SK-N-SH (cell line): ENCODE measurements around the gene AIP. TPM values are rescaled to one million over a fixed set of nuclear protein-coding genes. Genes with fewer than 3 reads are reported as not detected.

ENCODE experiments used
- CTCF ChIA-PET: fragments of 300-600, 350-600 bp; formaldehyde crosslinking; extraction: SDS; loops from one replicate; lab custom pipeline; 2021; lab: Yijun Ruan, JAX
- POLR2A ChIA-PET: fragments of 350-600 bp; sonication (Branson Sonifier 250); formaldehyde crosslinking; extraction: SDS; loops from one replicate; lab custom pipeline; 2020; ENCODE audit warnings: antibody characterized with exemption, inconsistent platforms; lab: Yijun Ruan, JAX
- DNase-seq: peaks from one replicate; pipeline ENCODE4 v3.0.0; 2012
- H2AFZ ChIP-seq: fragments of 200-600 bp; sonication (generic); 2 replicates; pipeline ENCODE4 v1.8.1; 2016; ENCODE audit warnings: antibody characterized with exemption, mild to moderate bottlenecking, low read depth
- H3F3A ChIP-seq: fragments of 200-600 bp; sonication (generic); replicated peaks from 2 replicates; pipeline ENCODE3; 2016; ENCODE audit warnings: antibody characterized with exemption, mild to moderate bottlenecking; ENCODE audit not compliant: insufficient read depth
- H3K27ac ChIP-seq, 2 experiments: fragments of 200-500 bp in 1 of 2; fragments of 200-600 bp in 1 of 2; sonication (Bioruptor generic) in 1 of 2; sonication (generic), shearing (Covaris generic) in 1 of 2; 2 replicates each; pipeline versions ENCODE4 v1.5.1 to v1.6.1; 2014 to 2016; ENCODE audit warnings: low read depth in 2 of 2, inconsistent platforms in 1 of 2, low read length in 1 of 2, mild to moderate bottlenecking in 1 of 2, mixed read lengths in 1 of 2
- H3K27me3 ChIP-seq: fragments of 200-600 bp; sonication (generic), shearing (Covaris generic); 2 replicates; pipeline ENCODE4 v1.6.1; 2016; ENCODE audit warnings: mixed run types; ENCODE audit not compliant: insufficient read depth
- H3K36me3 ChIP-seq, 2 experiments: fragments of 200-500 bp in 1 of 2; fragments of 200-600 bp in 1 of 2; sonication (Bioruptor generic) in 1 of 2; sonication (generic) in 1 of 2; replicated peaks in 1 of 2; 2 replicates each; pipeline versions ENCODE3 to v1.5.1; 2014 to 2016; ENCODE audit warnings: low read length in 1 of 2, mild to moderate bottlenecking in 1 of 2; ENCODE audit not compliant: insufficient read depth in 2 of 2, control insufficient read depth in 1 of 2
- H3K4me1 ChIP-seq, 2 experiments: fragments of 200-500 bp in 1 of 2; fragments of 200-600 bp in 1 of 2; sonication (Bioruptor generic) in 1 of 2; sonication (generic), shearing (Covaris generic) in 1 of 2; 2 replicates each; pipeline versions ENCODE4 v1.5.1 to v1.6.1; 2014 to 2016; ENCODE audit warnings: low read depth in 1 of 2, low read length in 1 of 2, mixed run types in 1 of 2; ENCODE audit not compliant: insufficient read depth in 2 of 2, control insufficient read depth in 1 of 2
- H3K4me2 ChIP-seq: fragments of 200-600 bp; sonication (generic), shearing (Covaris generic); 2 replicates; pipeline ENCODE4 v1.6.1; 2017; ENCODE audit warnings: mixed run types
- H3K4me3 ChIP-seq, 2 experiments: fragments of 200-500 bp in 1 of 2; fragments of 200-600 bp in 1 of 2; sonication (Bioruptor generic) in 1 of 2; sonication (generic), shearing (Covaris generic) in 1 of 2; 2 replicates each; pipeline versions ENCODE4 v1.5.1 to v1.8.1; 2014 to 2016; ENCODE audit warnings: low read depth in 2 of 2, inconsistent platforms in 1 of 2, low read length in 1 of 2, mild to moderate bottlenecking in 1 of 2, mixed read lengths in 1 of 2, moderate library complexity in 1 of 2
- H3K79me2 ChIP-seq: fragments of 200-600 bp; sonication (generic); 2 replicates; pipeline ENCODE4 v1.8.1; 2017; ENCODE audit warnings: mild to moderate bottlenecking; ENCODE audit not compliant: insufficient read depth
- H3K9ac ChIP-seq: fragments of 200-600 bp; sonication (generic); 2 replicates; pipeline ENCODE4 v1.6.1; 2017; ENCODE audit warnings: mixed run types
- H3K9me2 ChIP-seq: fragments of 200-600 bp; sonication (generic); 2 replicates; pipeline ENCODE4 v1.6.1; 2017; ENCODE audit warnings: mixed run types
- H3K9me3 ChIP-seq: fragments of 200-600 bp; sonication (generic); 2 replicates; pipeline ENCODE4 v1.6.1; 2017; ENCODE audit warnings: mixed run types, mild to moderate bottlenecking, moderate library complexity
- H4K20me1 ChIP-seq: fragments of 200-600 bp; sonication (generic); 2 replicates; pipeline ENCODE4 v1.6.1; 2017; ENCODE audit warnings: mild to moderate bottlenecking, mixed run types; ENCODE audit not compliant: insufficient read depth
- ELF1 ChIP-seq: IDR thresholded peaks from 2 replicates; pipeline ENCODE4 v1.4.0; 2012
- EZH2phosphoT487 ChIP-seq: fragments of 200-600 bp; sonication (generic); IDR thresholded peaks from 2 replicates; pipeline ENCODE4 v1.6.1; 2017; ENCODE audit warnings: low read depth, mixed run types, mild to moderate bottlenecking, antibody characterized with exemption, moderate library complexity, borderline replicate concordance
- FOSL2 ChIP-seq: IDR thresholded peaks from 2 replicates; pipeline ENCODE4 v1.4.0; 2012; ENCODE audit warnings: low read depth, mild to moderate bottlenecking, moderate library complexity, borderline replicate concordance
- FOXM1 ChIP-seq: IDR thresholded peaks from 2 replicates; pipeline ENCODE4 v1.4.0; 2012; ENCODE audit warnings: low read depth, mild to moderate bottlenecking
- GABPA ChIP-seq: IDR thresholded peaks from 2 replicates; pipeline ENCODE4 v1.4.0; 2012; ENCODE audit warnings: low read depth, mild to moderate bottlenecking
- GATA2 ChIP-seq: sonication (generic); formaldehyde crosslinking; IDR thresholded peaks from 2 replicates; pipeline ENCODE4 v1.5.0; 2020; ENCODE audit warnings: mild to moderate bottlenecking, missing genetic modification reagents
- IRF3 ChIP-seq: fragments of 150-350 bp; IDR thresholded peaks from 2 replicates; pipeline ENCODE4 v1.6.1; 2016; ENCODE audit warnings: mild to moderate bottlenecking, low read depth, low read length
- JUND ChIP-seq: IDR thresholded peaks from 2 replicates; pipeline ENCODE4 v1.4.0; 2012
- MEF2A ChIP-seq: IDR thresholded peaks from 2 replicates; pipeline ENCODE4 v1.4.0; 2012; ENCODE audit warnings: low read depth, borderline replicate concordance
- NFIC ChIP-seq: IDR thresholded peaks from 2 replicates; pipeline ENCODE4 v1.4.0; 2012; ENCODE audit warnings: borderline replicate concordance
- NRF1 ChIP-seq: IDR thresholded peaks from 2 replicates; pipeline ENCODE4 v1.6.1; 2012; ENCODE audit warnings: low read depth, mild to moderate bottlenecking, low read length
- POLR2AphosphoS5 ChIP-seq: IDR thresholded peaks from 2 replicates; pipeline ENCODE4 v1.6.1; 2012; ENCODE audit warnings: low read depth, low read length
- RAD21 ChIP-seq: IDR thresholded peaks from 2 replicates; pipeline ENCODE4 v1.6.1; 2012; ENCODE audit warnings: mild to moderate bottlenecking, low read length
- RFX5 ChIP-seq: IDR thresholded peaks from 2 replicates; pipeline ENCODE4 v1.6.1; 2012; ENCODE audit warnings: mild to moderate bottlenecking, improper control_type of control experiment, low read length
- TAF1 ChIP-seq: IDR thresholded peaks from 2 replicates; pipeline ENCODE4 v1.6.1; 2012; ENCODE audit warnings: low read depth, mild to moderate bottlenecking, low read length, moderate library complexity, borderline replicate concordance
- TEAD4 ChIP-seq: IDR thresholded peaks from 2 replicates; pipeline ENCODE4 v1.4.0; 2012; ENCODE audit warnings: mild to moderate bottlenecking, borderline replicate concordance; ENCODE audit not compliant: insufficient read depth
- YY1 ChIP-seq: IDR thresholded peaks from 2 replicates; pipeline ENCODE4 v1.4.0; 2012; ENCODE audit warnings: low read depth, mild to moderate bottlenecking
- WGBS: methylation state at CpG from one replicate; pipeline ENCODE4 v1.1.6; 2017; ENCODE audit warnings: low lambda C conversion rate; 5-methylcytosine and 5-hydroxymethylcytosine counted together
- polyA plus RNA-seq, 3 experiments: library from polyadenylated mRNA; depleted of rRNA; stranded (reverse); fragments of >200 nt; gene quantifications; 2 replicates each; pipeline ENCODE4 v1.2.3, GENCODE V29; 2012

AIP gene
- polyA plus RNA-seq, 1 of the 3 experiments (the other 2 are of a cell fraction), result 207 TPM

GRCh38 chr11:67532889-67533288 is 50.1 kb downstream of the AIP start:
- H3K4me1 ChIP-seq, result no peaks in the 10 kb centered on the region
- no peak for DNase-seq
- no peaks in the 10 kb centered on the region for H4K20me1 ChIP-seq
- ChIA-PET POLR2A (no interaction called here), CTCF (no interaction called here)
- no peak overlapping the region for H3K4me2 ChIP-seq
- H3K9me2 ChIP-seq, result no peaks in the 10 kb centered on the region
- no peak overlapping the region for H2AFZ ChIP-seq
- H3K79me2 ChIP-seq, result no peaks in the 10 kb centered on the region
- H3K9me3 ChIP-seq, result peaks cover 14% of the 10 kb centered on the region; the same call in 1 of the 2 replicates
- no peaks in the 10 kb centered on the region for H3K36me3 ChIP-seq
- 41% methylated on average over 2 of the region's 2 CpGs for WGBS
- no peaks in the 10 kb centered on the region for H3K27me3 ChIP-seq
- no peak overlapping the region for H3K4me3 ChIP-seq
- no peak overlapping the region for H3K9ac ChIP-seq
- H3K27ac ChIP-seq, result no peak overlapping the region
- H3F3A ChIP-seq, result peaks cover 3% of the 10 kb centered on the region
- TF ChIP-seq TEAD4, result no peak
- TF ChIP-seq MEF2A, result no peak
- TF ChIP-seq JUND, result no peak
- TF ChIP-seq YY1, result no peak
- no peak for TF ChIP-seq GABPA
- no peak for TF ChIP-seq POLR2AphosphoS5
- no peak for TF ChIP-seq NFIC
- TF ChIP-seq IRF3, result no peak
- TF ChIP-seq RAD21, result no peak
- TF ChIP-seq ELF1, result no peak
- TF ChIP-seq NRF1, result no peak
- no peak for TF ChIP-seq EZH2phosphoT487
- no peak for TF ChIP-seq FOSL2
- TF ChIP-seq FOXM1, result no peak
- TF ChIP-seq RFX5, result no peak
- TF ChIP-seq GATA2, result no peak
- no peak for TF ChIP-seq TAF1

GRCh38 chr11:67534070-67534679 is 51.3 kb downstream of the AIP start:
- POLR2A ChIA-PET, result no interaction called here
- Histone ChIP-seq H3K4me3 (no peak overlapping the region), H2AFZ (no peak overlapping the region), H4K20me1 (no peaks in the 10 kb centered on the region), H3K27ac (no peak overlapping the region), H3K9me2 (no peaks in the 10 kb centered on the region), H3K4me1 (no peaks in the 10 kb centered on the region), H3K27me3 (no peaks in the 10 kb centered on the region), H3K9me3 (peaks cover 14% of the 10 kb centered on the region; the same call in 1 of the 2 replicates), H3K36me3 (no peaks in the 10 kb centered on the region), H3K4me2 (no peak overlapping the region), H3F3A (peaks cover 3% of the 10 kb centered on the region), H3K79me2 (no peaks in the 10 kb centered on the region), H3K9ac (no peak overlapping the region)
- WGBS, result under 1% methylated on average over 4 of the region's 4 CpGs
- CTCF ChIA-PET, result interaction anchor here (0.8 to 1.6 kb wide), 2 partner anchors 38 to 95 kb away, joined by 3 to 4 read pairs; partner anchors contain the start of gene NUDT8
- no peak for TF ChIP-seq IRF3
- no peak for DNase-seq
